RWPE2 (cell line): ENCODE measurements around the gene CRTC1.

ENCODE experiments used
- ATAC-seq: fragments of 200-7000 bp; cut with Tn5 transposase; 3 replicates; pipeline ENCODE4 v1.9.1; 2021; ENCODE audit warnings: low read depth
- DNase-seq: peaks from one replicate; pipeline ENCODE4 v3.0.0-alpha.2; 2020; ENCODE audit warnings: low spot score
- H3K27ac ChIP-seq: fragments of 450-650 bp; 2 replicates; pipeline ENCODE4 v1.5.1; 2017; ENCODE audit warnings: mild to moderate bottlenecking; ENCODE audit not compliant: poor library complexity, severe bottlenecking
- H3K27me3 ChIP-seq: fragments of 250-450 bp; sonication (Bioruptor Pico); 2 replicates; pipeline ENCODE4 v1.5.1; 2021; ENCODE audit warnings: mild to moderate bottlenecking, moderate library complexity; ENCODE audit not compliant: insufficient read depth, poor library complexity, severe bottlenecking
- H3K36me3 ChIP-seq: fragments of 250-450 bp; sonication (Bioruptor Pico); 2 replicates; pipeline ENCODE4 v1.5.1; 2020; ENCODE audit warnings: low read depth, mild to moderate bottlenecking, moderate library complexity
- H3K4me1 ChIP-seq: fragments of 250-450 bp; sonication (Bioruptor Pico); 2 replicates; pipeline ENCODE4 v1.5.1; 2021; ENCODE audit warnings: mild to moderate bottlenecking, moderate library complexity; ENCODE audit not compliant: insufficient read depth, poor library complexity, severe bottlenecking
- H3K4me3 ChIP-seq: fragments of 250-450 bp; sonication (Bioruptor Pico); 2 replicates; pipeline ENCODE4 v1.5.1; 2021; ENCODE audit warnings: mild to moderate bottlenecking, moderate library complexity; ENCODE audit not compliant: severe bottlenecking
- H3K9me3 ChIP-seq: fragments of 250-450 bp; sonication (Bioruptor Pico); 2 replicates; pipeline ENCODE4 v1.5.1; 2021; ENCODE audit warnings: mild to moderate bottlenecking, moderate library complexity; ENCODE audit not compliant: severe bottlenecking
- CTCF ChIP-seq: fragments of 450-650 bp; IDR thresholded peaks from one replicate; pipeline ENCODE4 v1.5.1; 2017; ENCODE audit warnings: mild to moderate bottlenecking, moderate library complexity; ENCODE audit not compliant: poor library complexity, severe bottlenecking

The CRTC1 gene

DNA sequence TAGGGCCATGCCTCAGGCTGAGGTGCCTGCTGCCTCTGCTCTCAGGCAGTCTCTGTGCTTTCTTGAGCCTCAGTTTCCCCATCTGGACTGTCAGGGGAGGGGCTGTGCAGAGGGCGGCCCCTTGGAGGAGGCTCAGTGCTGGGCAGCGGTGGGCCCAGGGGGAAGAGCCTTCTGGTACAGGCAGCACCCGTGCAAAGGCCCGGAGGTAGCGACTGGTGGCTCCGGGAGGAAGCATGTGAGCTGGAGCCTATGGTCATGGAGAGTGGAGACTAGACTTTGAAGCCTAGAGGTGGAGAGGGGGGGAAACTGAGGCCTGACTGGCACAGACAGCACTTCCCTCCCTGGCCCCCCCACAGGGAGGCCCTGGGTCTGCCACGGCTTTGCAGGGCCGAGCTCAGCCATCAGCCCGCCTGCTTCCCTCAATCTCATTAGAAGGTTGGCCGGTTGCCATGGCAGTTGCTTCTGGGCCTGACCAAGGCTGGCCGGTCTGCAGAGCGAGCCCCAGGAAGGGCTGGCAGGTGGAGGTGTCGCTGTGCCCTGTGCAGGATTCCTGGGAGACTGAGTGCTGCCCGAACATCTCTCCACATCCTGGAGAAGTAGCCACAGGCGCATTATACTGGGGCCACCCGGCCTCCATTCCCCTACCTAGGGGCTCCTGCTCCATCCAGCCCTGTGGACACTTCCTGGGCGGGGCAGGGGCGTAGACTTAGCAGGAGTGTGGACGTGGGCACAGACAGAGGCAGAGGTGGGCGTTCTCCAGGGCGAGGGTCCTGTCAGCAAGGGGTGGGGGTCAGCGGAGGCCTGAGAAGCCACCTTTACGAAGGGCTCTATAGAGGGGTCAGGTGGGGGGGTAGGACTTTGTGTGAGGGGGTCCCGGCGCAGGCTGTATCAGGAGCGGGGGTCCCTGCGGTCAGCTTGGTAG, 53.2 kb downstream of the CRTC1 start:
- no peak for ATAC-seq
- H3K27me3 ChIP-seq = no peaks in the 10 kb centered on the region
- DNase-seq = no peak
- no peaks in the 10 kb centered on the region for H3K9me3 ChIP-seq
- no peaks in the 10 kb centered on the region for H3K36me3 ChIP-seq
- no peak overlapping the region for H3K27ac ChIP-seq
- peaks cover 7% of the 10 kb centered on the region for H3K4me1 ChIP-seq
- no peak overlapping the region for H3K4me3 ChIP-seq
- TF ChIP-seq CTCF = no peak

DNA sequence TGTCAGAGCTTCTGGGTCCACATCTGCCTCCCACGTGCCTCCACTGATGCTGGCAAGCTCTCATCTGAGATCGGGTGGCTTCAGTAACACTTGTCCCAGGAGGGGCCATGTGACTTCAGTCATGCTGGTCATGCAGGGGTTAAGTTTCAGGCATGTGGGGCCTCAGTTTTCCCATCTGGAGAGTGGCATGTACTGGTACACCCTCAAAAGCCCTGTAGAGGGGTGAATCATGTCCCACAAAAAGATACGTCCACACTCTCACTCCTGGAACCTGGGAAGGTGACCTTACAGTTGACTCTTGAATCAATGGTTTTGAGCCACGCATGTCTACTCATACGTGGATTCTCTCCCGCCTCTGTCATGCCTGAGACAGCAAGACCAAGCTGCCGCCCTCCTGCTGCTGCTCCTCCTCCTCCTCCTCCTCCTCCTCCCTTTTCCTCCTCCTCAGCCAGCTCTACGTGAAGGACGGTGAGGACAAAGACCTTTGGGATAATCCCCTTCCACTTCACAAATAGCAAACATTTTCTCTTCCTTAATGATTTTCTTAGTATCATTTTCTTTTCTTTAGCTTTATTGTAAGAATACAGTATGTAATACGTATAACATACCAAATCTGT, 54.0 kb downstream of the CRTC1 start:
- DNase-seq (no peak), ATAC-seq (no peak)
- Histone ChIP-seq H3K27me3 (no peaks in the 10 kb centered on the region), H3K4me1 (peaks cover 10% of the 10 kb centered on the region), H3K4me3 (no peak overlapping the region), H3K27ac (no peak overlapping the region), H3K9me3 (no peaks in the 10 kb centered on the region), H3K36me3 (no peaks in the 10 kb centered on the region)
- TF ChIP-seq CTCF = no peak

GRCh38 chr19:18737954-18738351, 54.5 kb downstream of the CRTC1 start:
- DNase-seq (no peak), ATAC-seq (no peak)
- no peak for TF ChIP-seq CTCF
- Histone ChIP-seq H3K27me3 (no peaks in the 10 kb centered on the region), H3K36me3 (no peaks in the 10 kb centered on the region), H3K4me1 (peaks cover 10% of the 10 kb centered on the region), H3K4me3 (no peak overlapping the region), H3K9me3 (no peaks in the 10 kb centered on the region), H3K27ac (no peak overlapping the region)

DNA sequence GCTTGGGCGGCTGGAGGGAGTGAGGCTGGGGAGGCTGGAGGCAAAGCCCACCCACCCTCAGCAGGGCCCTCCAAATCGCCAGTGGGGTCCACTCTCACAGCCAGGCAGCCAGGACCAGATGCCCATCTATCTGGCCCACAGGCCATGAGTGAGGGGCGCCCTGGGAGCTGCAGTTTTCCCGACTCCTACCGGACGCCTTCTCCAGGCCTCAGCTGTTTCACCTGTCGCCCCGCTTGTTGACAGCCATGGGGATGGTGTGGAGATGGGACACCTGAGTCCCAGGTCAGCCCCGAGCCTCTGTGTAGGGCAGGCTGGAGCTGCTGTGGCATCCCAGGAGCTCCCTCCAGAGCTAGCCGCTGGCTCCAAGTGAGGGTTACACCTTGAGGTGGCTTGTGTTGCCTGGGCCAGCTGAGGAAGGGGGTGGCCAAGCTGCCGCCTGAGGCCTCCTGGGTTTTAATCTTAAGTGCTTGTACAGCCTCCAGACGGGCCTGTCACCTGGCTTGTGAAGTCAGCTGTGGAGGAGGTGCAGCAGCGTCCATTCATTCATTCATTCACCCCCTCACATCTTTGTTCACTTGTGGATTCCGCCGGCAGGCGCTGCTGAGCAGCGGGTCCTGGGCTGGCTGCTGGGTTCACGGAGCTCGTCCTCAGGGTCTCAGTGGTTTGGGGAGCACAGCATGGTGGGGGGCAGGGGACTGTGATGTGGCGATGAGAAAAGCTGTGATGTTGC, 55.6 kb downstream of the CRTC1 start:
- ATAC-seq (no peak), DNase-seq (no peak)
- TF ChIP-seq CTCF = no peak
- Histone ChIP-seq H3K9me3 (no peaks in the 10 kb centered on the region), H3K27me3 (no peaks in the 10 kb centered on the region), H3K36me3 (no peaks in the 10 kb centered on the region), H3K4me3 (no peak overlapping the region), H3K4me1 (peaks cover 10% of the 10 kb centered on the region), H3K27ac (no peak overlapping the region)
